GM21737 (cell line): ENCODE measurements around the gene PELI1.

Source experiments
- ATAC-seq: cut with Tn5 transposase; IDR thresholded peaks from one replicate; pipeline ENCODE4 v1.9.1; 2021; ENCODE audit warnings: mild to moderate bottlenecking, moderate library complexity; ENCODE audit not compliant: unreplicated experiment

PELI1 gene

DNA sequence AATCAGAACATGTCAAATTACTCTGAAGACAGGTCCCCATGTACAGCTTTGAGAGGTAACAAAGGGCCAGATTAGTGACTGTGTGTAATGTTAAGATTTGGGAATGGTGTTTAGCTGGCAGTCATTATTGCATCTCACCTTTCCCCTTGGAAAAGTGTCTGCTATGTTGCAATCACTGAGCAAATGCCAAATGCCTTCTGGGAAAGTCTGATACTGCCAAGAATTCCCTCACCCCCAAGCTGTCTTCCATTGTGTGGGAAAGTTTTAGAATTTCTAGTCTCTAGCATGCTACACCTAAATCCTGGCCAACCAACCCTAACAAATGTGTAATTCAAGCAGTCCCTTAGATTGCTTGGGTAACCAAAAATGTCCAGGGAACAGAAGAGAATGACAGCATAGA, 13.6 kb upstream of the PELI1 start:
- ATAC-seq: no peak

DNA sequence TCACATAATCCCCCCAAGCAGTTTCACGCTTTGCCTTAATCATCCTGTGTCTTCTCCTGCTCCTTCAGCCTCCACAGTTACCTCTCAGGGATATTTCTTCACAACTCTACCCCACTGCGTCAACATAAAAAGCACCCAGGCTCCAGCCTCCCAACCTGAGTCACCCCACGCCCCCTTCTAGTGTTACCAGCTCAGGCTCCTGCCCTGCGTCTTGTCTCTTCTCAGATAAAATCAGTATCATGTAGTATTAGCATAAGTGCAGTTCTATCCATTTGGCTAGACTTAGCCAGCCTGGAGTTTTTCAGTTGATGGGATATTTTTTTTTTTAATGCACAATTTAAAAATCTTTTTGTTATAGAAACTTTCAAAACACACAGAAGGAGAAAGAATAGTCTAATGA, 9.6 kb upstream of the PELI1 start:
- ATAC-seq: no peak

DNA sequence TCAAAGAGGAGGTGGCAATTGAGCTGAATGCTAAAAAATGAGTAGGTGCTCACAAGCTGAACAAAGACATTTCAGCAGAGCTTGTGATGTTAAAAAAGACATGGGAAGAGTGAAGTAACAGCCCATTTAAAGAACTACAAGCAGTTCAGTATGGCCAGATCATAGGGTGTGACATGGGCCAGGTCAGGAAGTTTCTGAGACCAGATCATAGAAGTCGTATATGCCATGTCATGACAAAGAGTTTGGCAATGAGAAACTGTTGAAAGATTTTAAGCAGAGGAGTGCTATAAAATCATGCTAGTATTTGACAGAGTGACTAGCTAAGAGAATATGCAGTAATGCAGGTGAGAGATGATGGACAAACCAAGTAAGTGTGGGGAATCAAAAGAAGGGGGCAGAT, 7.3 kb upstream of the PELI1 start:
- ATAC-seq: no peak

DNA sequence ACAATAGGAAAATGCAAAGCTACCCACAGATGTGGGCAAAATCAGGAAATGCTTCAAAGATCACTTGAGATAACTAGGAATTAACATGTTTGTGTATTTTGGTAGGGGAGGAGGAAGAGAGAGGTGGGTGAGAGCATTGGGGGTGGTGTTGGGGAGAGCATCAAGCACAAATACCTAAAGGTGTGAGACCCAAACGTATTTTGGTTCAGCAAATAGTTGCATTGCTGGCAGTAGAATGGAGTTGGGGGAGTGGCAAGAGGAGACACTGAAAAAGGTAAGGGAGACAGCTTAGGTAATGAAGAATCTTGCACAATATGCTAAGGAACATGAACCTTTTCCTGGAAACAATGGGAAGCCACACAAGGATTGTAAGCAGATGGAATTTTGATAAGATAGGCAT, 1.5 kb upstream of the PELI1 start:
- ATAC-seq: no peak

DNA sequence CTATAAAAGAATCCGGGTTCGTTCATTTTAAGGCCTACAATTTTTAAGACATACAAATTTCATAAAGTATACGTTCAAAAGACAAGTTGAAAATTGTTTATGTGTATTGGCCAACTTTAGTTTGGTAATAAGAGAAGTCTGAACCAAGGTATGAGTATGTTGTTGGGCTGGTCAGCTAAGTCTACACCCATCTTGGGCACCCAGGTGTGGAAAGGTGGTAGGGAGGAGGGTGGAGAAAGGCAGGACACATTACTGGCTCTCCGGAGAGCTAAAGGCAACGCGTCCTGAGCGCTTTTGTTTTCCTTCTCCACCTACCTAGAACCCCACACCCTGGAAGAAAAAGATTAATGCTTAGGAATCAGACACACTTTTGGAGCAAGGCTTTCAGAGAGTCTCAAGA, 899 bp upstream of the PELI1 start:
- no peak for ATAC-seq

DNA sequence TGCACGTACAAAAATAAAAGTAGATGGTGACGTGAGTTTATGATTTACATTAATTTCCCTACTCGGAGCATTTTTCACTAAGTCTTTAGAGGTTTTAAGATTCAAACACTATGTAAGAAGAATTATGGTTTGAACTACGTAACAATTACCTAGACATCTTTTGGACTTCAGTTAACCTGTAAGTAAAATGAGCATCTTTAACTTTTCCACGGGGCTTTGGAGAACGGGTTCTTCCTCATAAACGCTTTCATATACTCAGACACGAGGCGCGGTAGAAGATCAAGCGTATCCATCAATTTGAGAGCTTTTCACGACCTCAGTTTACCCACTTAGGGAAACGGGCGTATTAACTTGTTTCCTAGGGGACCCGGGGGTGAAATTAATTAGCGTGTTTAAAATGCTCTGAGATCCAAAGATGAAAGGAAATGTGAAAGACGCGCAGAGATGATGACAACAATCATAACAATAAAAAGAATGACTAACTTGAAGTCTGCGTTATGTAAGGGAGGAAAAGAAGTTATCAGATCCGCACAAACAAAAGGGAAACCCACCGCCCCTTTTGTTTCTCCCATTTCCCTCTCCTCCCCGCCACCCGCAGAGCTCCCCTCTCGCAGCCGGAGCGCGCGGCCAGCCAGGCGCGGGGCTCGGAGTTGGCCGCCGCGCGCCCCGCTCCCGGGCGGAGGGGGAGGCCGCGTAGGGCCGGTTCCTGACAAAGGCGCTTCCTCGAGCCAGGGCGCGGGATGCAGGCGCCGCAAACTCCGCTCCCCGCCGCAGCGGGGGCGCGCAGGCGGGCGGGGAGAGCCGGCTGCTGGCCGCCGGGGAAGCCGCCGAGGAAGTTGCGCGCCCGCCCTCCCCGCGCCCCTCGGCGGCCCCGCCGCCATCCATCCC, 807 bp downstream of the PELI1 start:
- ATAC-seq: peak; percentile 8

DNA sequence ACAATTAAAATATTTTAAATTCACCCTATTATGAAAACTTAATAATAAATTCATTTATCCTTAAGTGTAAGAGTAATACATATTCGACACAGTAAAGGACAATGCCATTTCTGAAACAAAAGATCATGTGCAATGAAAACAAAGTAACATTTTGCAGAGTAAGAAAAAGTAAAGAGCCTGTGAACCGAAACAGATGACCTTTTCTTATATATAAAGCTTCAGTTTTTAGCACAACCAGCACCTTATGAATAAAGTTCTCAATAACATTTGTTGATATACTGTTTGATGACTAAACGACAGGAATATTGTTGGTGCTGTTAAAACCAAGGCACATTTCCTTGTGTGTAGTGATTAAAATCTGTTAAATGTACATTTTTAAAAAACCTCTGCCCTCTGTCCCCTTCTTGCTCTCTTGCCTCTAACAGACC, 1.5 kb downstream of the PELI1 start:
- no peak for ATAC-seq

DNA sequence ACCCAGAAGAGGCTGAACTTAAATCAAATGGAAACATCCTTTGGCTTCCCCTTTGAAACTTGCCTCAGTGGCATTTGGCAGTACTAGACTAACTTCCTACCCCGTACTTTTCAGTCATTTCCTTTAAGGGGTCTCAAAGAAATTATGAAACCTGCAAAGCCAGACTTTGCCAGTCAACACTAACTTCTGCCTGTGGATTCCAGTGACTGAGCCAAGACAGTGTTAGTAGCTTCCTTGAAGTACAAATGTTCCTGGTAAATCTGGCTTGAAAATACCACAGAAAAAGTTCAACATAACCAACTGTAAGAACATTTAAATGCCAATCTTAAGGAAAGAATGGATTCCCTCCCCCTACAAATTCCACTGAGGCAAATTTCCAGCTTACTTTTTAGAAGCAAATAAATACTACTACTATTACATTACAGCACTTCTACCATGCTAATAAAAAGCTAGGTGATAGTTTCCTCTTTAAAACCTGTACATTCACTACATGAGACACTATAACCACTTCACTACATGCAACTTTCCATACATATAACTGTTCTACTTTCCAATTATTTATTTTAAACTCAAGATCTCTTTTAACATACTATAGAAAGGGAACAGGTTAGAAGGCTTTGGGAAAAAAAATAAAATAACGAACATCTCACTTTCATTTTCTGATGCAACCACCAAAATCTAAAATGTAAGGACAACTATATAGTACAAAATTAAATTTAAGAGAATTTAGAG, 2.4 kb downstream of the PELI1 start:
- no peak for ATAC-seq

DNA sequence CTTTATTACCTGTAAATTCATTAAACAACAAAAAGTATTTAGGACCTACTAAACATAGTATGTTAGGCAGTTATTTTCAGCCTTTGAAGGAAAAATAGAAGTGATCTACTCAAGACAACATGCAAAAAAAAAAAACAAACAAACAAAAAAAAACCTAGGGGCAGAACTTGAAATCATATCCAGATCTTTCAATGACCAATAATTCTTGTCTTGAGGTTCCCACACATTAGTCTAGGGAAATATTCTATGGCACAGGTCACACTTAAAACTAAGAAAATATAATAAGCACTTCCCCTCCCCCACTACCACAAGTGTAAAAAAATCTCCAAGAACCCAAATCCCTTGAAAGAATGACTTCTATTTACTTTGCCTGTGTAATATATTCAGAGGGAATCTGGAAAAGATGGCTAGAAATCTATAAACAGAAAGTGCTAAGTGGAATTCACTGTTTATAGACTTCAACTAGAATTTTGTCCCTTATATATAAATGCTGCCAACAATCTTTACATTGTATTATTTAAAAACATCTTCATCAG, 3.5 kb downstream of the PELI1 start:
- ATAC-seq: no peak

DNA sequence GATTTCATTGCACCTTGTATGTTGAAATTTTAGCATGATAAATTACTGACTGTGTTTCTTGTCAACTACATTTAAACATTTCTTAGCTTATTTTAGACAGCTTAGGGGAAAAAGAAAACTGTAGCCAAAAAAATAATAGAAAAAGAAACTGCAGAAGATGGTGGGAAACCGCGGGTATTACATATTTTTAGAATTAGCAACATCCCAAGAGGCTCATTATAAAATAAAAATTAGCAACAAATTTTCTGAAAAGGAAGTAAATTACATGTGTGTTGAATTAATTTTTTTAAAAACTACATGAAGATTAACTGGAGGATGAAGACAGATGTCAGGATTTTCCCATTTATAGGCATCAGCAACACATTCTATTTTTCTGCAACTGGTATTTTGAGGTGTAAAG, 4.3 kb downstream of the PELI1 start:
- ATAC-seq: no peak

DNA sequence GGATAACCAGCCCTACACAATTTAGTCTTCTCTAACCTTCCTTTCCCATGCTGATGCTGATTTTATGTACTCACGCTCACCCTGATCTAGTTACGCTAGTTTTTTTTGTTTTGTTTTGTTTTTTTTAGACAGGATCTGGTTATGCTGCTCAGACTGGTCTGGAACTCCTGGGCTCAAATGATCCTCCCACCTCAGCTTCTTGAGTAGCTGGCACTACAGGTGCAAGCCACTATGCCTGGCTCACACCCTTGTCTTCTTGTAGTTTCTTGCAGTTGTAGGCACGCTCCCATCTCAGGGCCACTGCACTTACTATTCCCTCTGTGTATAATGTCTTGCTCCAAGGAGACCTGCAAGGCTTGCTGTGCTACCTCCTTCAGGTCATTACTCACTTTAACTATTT, 6.2 kb downstream of the PELI1 start:
- ATAC-seq: no peak

DNA sequence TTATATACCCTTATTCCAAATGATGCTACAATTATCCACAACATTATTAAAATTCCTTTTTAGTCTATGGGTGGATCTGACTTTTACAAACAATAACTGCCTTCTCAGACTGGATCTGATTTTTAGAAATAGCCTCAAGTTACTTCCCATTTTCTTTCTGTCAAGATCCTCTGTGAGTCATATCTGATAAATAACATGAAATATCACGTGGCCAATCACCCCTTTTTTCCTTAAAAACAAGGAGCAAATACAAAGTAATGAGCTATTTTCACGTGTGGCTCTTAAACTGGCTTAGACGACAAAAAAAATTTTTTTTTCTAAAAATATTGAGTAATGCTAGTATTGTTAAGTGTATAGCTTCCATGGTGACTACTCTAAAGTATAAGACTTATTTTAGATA, 6.7 kb downstream of the PELI1 start:
- ATAC-seq: no peak

DNA sequence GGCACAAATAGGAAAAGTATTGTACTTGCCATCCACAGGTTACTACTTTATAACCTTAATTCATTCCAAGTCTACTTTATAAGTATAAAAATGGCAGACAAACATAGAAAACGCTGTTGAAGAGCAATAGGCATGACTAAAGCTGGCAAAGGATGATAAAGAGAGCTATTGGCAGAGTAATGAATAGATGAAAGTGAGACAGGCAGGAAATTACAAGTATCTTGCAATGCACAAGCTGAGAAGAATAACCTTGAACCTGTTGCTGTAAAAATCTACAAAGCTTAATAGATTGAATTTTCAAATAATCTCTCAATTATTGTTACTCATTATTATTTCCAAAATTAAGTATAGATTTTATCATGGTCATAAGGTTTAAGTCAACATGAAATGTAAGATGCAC, 8.8 kb downstream of the PELI1 start:
- no peak for ATAC-seq

DNA sequence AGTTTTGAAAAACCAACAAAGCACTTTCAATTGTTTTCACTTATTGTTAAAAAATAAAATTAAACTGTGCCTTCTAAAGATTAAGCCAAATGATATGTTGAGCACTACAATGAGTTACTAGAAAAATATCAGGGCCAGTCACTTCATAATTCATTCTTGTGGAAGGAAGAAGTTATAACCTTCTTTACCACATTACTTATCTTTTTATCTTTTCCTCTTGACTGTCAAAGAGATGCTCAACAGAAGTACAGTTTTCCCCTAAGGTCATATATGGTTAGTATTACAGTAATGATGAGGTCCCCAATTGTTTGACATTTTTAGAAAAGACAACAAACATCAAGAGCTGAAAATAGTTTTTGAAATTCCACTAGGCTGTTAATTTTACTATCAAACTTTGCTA, 9.4 kb downstream of the PELI1 start:
- no peak for ATAC-seq

DNA sequence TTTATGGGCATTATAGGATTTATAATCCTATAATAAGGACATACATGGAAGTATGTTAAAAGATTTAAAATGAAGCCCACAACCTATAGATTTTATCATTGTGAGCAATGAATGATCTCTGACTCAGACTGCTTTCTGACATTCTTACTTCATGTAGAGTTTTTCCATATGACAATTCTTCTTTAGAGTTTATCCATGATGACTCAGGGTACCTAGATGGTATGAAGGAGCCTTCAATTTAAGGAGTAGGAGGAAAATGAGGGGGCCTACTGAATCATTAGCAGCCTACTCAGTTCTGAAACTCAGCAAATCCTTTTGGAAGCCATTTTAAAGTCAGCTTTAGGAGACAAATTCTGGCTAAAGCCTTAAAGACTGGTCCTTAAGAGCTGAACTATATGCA, 10.4 kb downstream of the PELI1 start:
- ATAC-seq: no peak

DNA sequence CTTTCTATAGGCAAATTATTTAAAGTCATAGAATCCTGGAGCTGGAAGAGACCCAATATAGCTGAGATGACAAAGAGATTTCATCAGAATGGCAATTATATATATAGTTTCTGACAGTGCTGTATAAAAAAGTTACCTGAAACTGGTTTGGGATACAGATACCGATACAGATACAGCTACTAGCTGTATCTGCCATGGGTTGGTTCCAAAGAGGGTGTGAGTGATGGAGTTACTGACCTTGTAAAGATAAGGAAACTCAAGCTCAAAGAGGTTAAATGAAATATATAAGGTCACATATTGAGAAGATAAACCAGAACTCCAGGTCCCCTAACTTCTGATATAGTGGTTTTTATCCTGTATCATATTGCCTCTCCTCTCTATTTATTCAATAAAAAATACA, 10.9 kb downstream of the PELI1 start:
- no peak for ATAC-seq

DNA sequence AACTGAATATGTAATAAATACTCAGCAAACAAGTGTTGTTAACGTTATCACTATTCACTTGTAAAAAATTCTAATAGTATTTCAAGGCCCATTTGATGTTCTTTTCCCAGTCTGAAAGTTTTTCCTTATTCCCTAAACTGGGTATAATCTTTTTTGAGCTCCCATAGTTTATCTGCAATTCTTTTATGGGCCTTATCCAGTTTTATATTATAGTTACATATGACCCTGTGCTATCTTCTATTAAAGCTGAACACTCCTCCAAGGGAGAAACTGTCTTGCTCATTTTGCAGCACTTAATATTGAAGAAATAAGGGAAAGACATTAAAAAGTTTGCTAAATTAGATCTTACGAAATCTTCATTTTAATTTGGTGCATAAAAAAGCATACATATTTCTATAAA, 13.9 kb downstream of the PELI1 start:
- ATAC-seq: no peak

DNA sequence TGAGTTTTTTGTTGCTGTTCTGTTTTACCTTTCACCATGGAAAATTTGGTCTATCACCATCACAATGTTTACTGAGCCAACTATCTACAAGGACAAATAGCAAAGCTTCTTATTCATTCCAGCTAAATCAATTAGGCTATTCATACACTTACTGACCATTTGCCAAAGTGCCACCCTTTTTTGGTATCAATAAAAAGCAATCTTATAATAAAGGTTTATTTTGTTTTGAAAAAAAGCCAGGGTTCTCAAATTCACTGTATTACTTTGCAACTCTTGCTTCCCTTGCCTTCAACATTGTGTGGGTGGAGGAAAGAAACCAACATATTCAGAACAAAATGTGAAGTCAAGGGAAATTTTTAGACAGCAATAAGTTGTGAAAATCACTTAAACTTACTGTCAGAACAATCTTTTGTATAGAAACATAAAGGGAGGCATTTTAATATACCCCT, 15.3 kb downstream of the PELI1 start:
- no peak for ATAC-seq

DNA sequence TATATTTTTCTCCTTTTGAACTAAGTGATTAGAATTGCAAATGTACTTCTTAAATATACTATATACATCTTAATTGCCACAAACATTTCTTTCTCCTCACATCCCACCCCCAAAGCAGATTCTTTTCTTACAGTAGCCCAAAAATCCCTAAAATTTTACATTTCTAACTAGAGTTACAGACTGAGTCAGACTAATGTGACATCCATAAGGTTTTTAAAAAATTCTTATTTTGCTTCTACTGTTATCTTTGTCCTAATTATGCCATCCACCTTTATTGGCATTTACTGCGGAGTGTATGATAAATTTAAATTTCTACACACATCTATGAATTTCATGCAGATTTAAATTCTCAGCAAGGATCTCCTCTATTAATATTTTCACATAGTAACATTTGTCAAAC, 15.8 kb downstream of the PELI1 start:
- ATAC-seq: no peak

DNA sequence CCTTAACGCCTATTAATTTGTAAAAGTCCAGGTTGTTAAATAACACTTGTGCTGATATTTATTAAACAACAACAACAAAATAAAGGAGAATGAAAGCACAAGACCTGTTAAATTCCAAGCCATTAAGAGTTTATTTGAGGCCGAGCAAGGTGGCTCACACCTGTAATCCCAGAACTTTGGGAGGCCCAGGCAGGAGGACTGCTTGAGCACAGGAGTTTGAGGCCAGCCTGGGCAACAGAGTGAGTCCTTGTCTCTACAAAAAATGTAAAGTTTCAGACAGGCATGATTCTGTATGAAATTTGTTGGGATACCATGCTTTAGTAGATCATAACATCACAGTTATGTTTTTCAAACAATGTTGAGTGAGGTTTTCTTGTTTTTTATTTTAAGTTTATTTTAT, 17.1 kb downstream of the PELI1 start:
- no peak for ATAC-seq

DNA sequence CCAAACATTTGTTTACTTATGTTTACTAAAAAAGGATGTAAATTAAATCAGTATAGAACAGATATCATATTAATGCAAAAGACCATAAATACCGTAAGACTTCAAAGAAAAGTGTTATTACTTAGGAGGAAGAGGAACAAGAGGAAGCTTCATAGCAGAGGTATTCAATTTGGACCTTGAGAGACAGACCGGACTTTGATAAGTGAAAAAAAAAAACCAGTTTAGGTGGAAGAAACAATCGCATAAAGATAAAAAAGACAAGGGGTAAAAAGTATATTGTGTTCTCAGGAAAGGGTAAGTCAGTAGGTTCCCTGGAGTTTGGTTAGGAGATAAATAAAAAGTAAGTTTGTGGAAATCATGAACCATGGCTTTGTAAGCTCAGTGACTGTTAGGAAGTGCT, 17.6 kb downstream of the PELI1 start:
- no peak for ATAC-seq

DNA sequence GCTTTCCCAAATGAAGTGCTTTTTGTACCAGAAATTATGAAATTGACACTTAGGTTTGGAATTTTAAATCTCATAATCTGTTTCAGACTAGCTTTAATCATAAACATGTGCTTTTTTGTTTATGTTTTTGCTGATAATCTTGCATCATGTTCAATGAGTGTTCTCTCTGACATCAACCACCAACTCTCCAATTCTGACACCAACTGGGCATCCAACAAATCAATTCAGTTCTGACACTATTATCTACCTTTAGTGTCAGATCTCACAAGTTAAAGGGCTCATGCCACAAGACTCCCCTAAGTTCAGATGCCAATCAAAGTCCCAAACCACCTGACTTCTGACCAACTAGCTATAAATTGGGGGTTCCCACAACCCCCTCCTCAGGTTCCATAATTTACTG, 19.6 kb downstream of the PELI1 start:
- ATAC-seq: no peak
